H1 (cell line): ENCODE data around the gene MARCHF10.

Source experiments
- CREB1 ChIP-seq: IDR thresholded peaks from 2 replicates; pipeline ENCODE4 v1.6.1; 2012; ENCODE audit warnings: inconsistent platforms
- CTCF ChIP-seq, 3 experiments: IDR thresholded peaks; 1 replicate in 2 of 3; 2 replicates in 1 of 3; pipeline versions ENCODE4 v1.5.1 to v1.6.1; 2011; ENCODE audit warnings: low read length in 3 of 3, mild to moderate bottlenecking in 3 of 3, inconsistent platforms in 2 of 3, low read depth in 1 of 3, moderate library complexity in 1 of 3; ENCODE audit not compliant: insufficient read depth in 1 of 3; ENCODE audit errors: control extremely low read depth in 1 of 3
- HDAC2 ChIP-seq, 2 experiments: fragments of 300-600 bp in 1 of 2; sonication (generic) in 1 of 2; IDR thresholded peaks; 2 replicates each; pipeline ENCODE4 v1.6.1; 2011 to 2012; ENCODE audit warnings: low read depth in 2 of 2, low read length in 2 of 2, mild to moderate bottlenecking in 2 of 2, moderate library complexity in 2 of 2, borderline replicate concordance in 1 of 2, inconsistent platforms in 1 of 2
- POLR2A ChIP-seq, 2 experiments: IDR thresholded peaks; 1 replicate in 1 of 2; 2 replicates in 1 of 2; pipeline ENCODE4 v1.6.1; 2011; ENCODE audit warnings: low read depth in 2 of 2, low read length in 2 of 2, mild to moderate bottlenecking in 2 of 2; ENCODE audit errors: control extremely low read depth in 1 of 2
- SUZ12 ChIP-seq: fragments of 200-600 bp; sonication (generic); IDR thresholded peaks from 2 replicates; pipeline ENCODE4 v1.6.1; 2012; ENCODE audit warnings: mild to moderate bottlenecking, inconsistent platforms, low read length, moderate library complexity, mixed read lengths

GRCh38 chr17:62663304-62663703 is 144.8 kb downstream of the MARCHF10 start:
- TF ChIP-seq CTCF (IDR thresholded peaks at IDR 0.05; ENCODE audit: control extremely low read depth in 1 of 3, insufficient read depth in 1 of 3, low read depth in 1 of 3, low read length in 3 of 3) (no peak), SUZ12 (no peak), HDAC2 (IDR thresholded peaks at IDR 0.05; ENCODE audit: borderline replicate concordance in 1 of 2, low read depth in 2 of 2, low read length in 2 of 2) (no peak), CREB1 (no peak), POLR2A (IDR thresholded peaks at IDR 0.05; ENCODE audit: control extremely low read depth in 1 of 2, low read depth in 2 of 2, low read length in 2 of 2) (no peak)
